Mesendoderm (in vitro differentiated cells): ENCODE data around the gene STARD10.
A peak's percentile ranks its signal among the peaks of the same experiment; 100 is the strongest.

Experiments
- DNase-seq: peaks from one replicate; pipeline ENCODE4 v3.0.0; 2013
- H2AK5ac ChIP-seq: 2 replicates; pipeline ENCODE4 v1.6.1; 2013; ENCODE audit warnings: low read length, inconsistent platforms
- H2BK120ac ChIP-seq: 2 replicates; pipeline ENCODE4 v1.6.1; 2013; ENCODE audit warnings: low read depth, mild to moderate bottlenecking, low read length, moderate library complexity, mixed read lengths
- H2BK15ac ChIP-seq: replicated peaks from 2 replicates; pipeline ENCODE4 v1.6.1; 2013; ENCODE audit warnings: low read depth, mild to moderate bottlenecking, moderate library complexity
- H2BK5ac ChIP-seq: 2 replicates; pipeline ENCODE4 v1.6.1; 2013; ENCODE audit warnings: low read length, inconsistent platforms
- H3K18ac ChIP-seq: 2 replicates; pipeline ENCODE4 v1.6.1; 2013; ENCODE audit warnings: mild to moderate bottlenecking, low read length, mixed read lengths
- H3K23ac ChIP-seq: one replicate; pipeline ENCODE4 v1.6.1; 2013; ENCODE audit warnings: low read length
- H3K27ac ChIP-seq: 2 replicates; pipeline ENCODE4 v1.5.1; 2013; ENCODE audit warnings: low read depth, mild to moderate bottlenecking, inconsistent platforms, low read length, moderate library complexity
- H3K27me3 ChIP-seq: 2 replicates; pipeline ENCODE4 v1.6.1; 2013; ENCODE audit warnings: low read length, control low read depth, mild to moderate bottlenecking, inconsistent platforms; ENCODE audit not compliant: insufficient read depth, poor library complexity
- H3K36me3 ChIP-seq: 2 replicates; pipeline ENCODE4 v1.6.1; 2013; ENCODE audit warnings: low read length, inconsistent platforms; ENCODE audit not compliant: control insufficient read depth, insufficient read depth
- H3K4ac ChIP-seq: one replicate; pipeline ENCODE4 v1.6.1; 2013; ENCODE audit warnings: low read depth, mild to moderate bottlenecking, low read length, moderate library complexity
- H3K4me1 ChIP-seq: 2 replicates; pipeline ENCODE4 v1.6.1; 2013; ENCODE audit warnings: low read depth, low read length, inconsistent platforms; ENCODE audit not compliant: control insufficient read depth
- H3K4me2 ChIP-seq: 2 replicates; pipeline ENCODE4 v1.6.1; 2013; ENCODE audit warnings: low read length
- H3K4me3 ChIP-seq: 2 replicates; pipeline ENCODE4 v1.5.1; 2013; ENCODE audit warnings: mild to moderate bottlenecking, low read length
- H3K56ac ChIP-seq: one replicate; pipeline ENCODE4 v1.6.1; 2013; ENCODE audit warnings: low read length
- H3K79me1 ChIP-seq: 2 replicates; pipeline ENCODE4 v1.6.1; 2013; ENCODE audit warnings: low read length, inconsistent platforms
- H3K79me2 ChIP-seq: 2 replicates; pipeline ENCODE4 v1.6.1; 2013; ENCODE audit warnings: mild to moderate bottlenecking, low read length; ENCODE audit not compliant: control insufficient read depth, insufficient read depth
- H3K9ac ChIP-seq: 2 replicates; pipeline ENCODE4 v1.6.1; 2013; ENCODE audit warnings: low read length, inconsistent platforms
- H4K5ac ChIP-seq: one replicate; pipeline ENCODE4 v1.6.1; 2013; ENCODE audit warnings: low read length
- H4K8ac ChIP-seq: one replicate; pipeline ENCODE4 v1.6.1; 2013; ENCODE audit warnings: low read depth, mild to moderate bottlenecking, control low read depth, low read length, moderate library complexity
- WGBS: extraction: QIAGEN DNeasy Blood & Tissue Kit; methylation state at CpG from one replicate; pipeline ENCODE4 v1.1.7; 2013; ENCODE audit warnings: low lambda C conversion rate, missing lambda C conversion rate; ENCODE audit not compliant: insufficient coverage; ENCODE audit errors: extremely low coverage; 5-methylcytosine and 5-hydroxymethylcytosine counted together

Gene STARD10

DNA sequence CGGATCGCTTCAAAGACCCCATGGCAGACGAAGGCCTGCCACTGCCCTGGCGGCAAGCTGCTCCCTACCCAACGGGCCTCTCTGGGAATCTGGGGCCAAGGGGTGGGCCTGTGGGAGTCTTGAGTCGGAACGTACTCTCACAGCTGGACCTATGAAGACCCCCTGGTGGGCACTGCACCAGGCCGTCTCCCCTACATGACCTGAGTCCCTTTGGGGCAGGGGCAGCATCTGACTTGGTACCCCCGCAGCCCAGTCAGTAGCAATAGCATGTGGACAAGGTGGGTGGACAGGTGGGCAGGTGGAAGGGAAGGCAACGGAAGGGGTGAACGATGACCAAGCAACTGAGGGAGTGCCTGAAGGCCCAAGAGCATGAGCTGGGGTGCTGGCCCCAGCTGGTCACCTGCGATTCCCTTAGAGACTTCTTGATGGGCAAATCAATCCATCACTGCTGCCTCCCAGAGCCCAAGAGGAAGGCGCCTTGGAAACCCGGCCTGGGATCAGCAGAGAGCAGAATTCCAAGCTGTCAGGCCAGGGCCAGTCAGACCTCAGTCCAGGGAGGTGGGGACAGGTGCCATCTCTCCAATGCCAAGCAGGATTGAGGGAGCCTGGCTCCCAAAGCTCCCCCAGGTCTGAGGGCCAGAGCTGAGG lies 76.9 kb downstream of the STARD10 start:
- Histone ChIP-seq H4K5ac (no peak overlapping the region), H3K9ac (no peak overlapping the region), H2BK5ac (no peak overlapping the region), H2AK5ac (no peak overlapping the region), H3K4ac (no peak overlapping the region), H3K79me2 (peaks cover 22% of the 10 kb centered on the region), H3K27ac (no peak overlapping the region), H3K18ac (no peak overlapping the region), H3K23ac (no peak overlapping the region), H3K36me3 (peaks cover 4% of the 10 kb centered on the region), H3K79me1 (peaks cover 39% of the 10 kb centered on the region), H3K27me3 (no peaks in the 10 kb centered on the region), H3K56ac (no peak overlapping the region), H3K4me2 (no peak overlapping the region), H2BK120ac (no peak overlapping the region), H3K4me1 (peaks cover 9% of the 10 kb centered on the region), H3K4me3 (no peak overlapping the region), H4K8ac (no peak overlapping the region), H2BK15ac (no peak overlapping the region)
- no peak for DNase-seq
- no CpG with 5 or more reads among the region's 14 CpGs for WGBS

DNA sequence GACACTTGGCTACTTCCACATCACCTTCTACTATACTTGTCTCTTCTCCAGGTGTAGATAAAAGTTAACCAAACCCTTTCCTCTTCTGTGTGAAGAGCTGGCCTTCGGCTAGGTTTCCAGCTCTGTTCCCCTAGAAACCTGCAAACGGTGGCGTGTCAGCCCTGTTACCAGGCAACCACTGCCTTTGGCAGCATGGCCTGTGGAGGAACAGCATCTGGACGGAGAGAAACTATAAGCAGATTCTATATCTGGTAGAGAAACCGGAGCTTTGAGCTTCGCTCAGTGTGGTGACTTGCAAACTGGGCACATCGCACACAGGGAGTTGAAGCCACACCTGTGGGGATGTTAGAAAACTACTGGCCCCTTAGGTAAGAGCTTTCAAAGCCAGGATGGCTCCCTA lies 77.6 kb downstream of the STARD10 start:
- no peak overlapping the region for H3K23ac ChIP-seq
- no peak overlapping the region for H3K18ac ChIP-seq
- peaks cover 37% of the 10 kb centered on the region for H3K79me1 ChIP-seq
- H2BK120ac ChIP-seq = no peak overlapping the region
- no peak overlapping the region for H3K9ac ChIP-seq
- peaks cover 4% of the 10 kb centered on the region for H3K36me3 ChIP-seq
- no peak overlapping the region for H4K8ac ChIP-seq
- no peak overlapping the region for H3K4ac ChIP-seq
- H2BK15ac ChIP-seq = no peak overlapping the region
- no peak overlapping the region for H3K4me2 ChIP-seq
- no peaks in the 10 kb centered on the region for H3K27me3 ChIP-seq
- no peak overlapping the region for H3K27ac ChIP-seq
- H2AK5ac ChIP-seq = no peak overlapping the region
- peak; percentile 47 for DNase-seq
- no peak overlapping the region for H2BK5ac ChIP-seq
- no peak overlapping the region for H3K4me3 ChIP-seq
- H3K79me2 ChIP-seq = peaks cover 17% of the 10 kb centered on the region
- no peak overlapping the region for H4K5ac ChIP-seq
- H3K4me1 ChIP-seq = peaks cover 8% of the 10 kb centered on the region
- no peak overlapping the region for H3K56ac ChIP-seq
- no CpG with 5 or more reads among the region's 7 CpGs for WGBS

DNA sequence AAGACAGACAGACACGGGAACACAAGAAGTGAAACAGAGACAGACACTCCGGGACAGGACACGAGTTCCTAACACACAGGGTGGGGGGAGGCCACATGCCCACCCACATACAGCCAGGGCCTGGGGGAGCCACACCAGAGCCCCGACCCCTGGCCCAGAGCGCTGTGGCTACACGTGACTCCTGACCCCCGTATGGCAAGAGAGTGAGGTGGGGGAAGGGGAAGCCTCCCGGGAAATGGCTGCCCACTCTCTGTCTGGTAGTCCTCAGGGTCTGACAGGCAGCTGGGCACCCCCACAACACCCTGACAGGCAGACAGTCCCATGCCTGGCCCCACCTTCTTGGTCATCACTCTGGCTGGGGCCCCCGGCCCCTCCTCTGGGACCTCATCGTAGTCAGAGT lies 81.0 kb downstream of the STARD10 start:
- Histone ChIP-seq H4K5ac (no peak overlapping the region), H2BK15ac (no peak overlapping the region), H3K18ac (no peak overlapping the region), H3K27ac (no peak overlapping the region), H4K8ac (no peak overlapping the region), H3K4me2 (no peak overlapping the region), H3K4me1 (peaks cover 5% of the 10 kb centered on the region), H3K36me3 (peaks cover 4% of the 10 kb centered on the region), H3K9ac (no peak overlapping the region), H3K4ac (no peak overlapping the region), H3K4me3 (no peak overlapping the region), H2BK5ac (no peak overlapping the region), H2BK120ac (no peak overlapping the region), H3K27me3 (no peaks in the 10 kb centered on the region), H3K56ac (peak overlapping the region; percentile 43), H2AK5ac (no peak overlapping the region), H3K79me1 (peaks cover 17% of the 10 kb centered on the region), H3K23ac (no peak overlapping the region), H3K79me2 (no peaks in the 10 kb centered on the region)
- no CpG with 5 or more reads among the region's 10 CpGs for WGBS
- no peak for DNase-seq

DNA sequence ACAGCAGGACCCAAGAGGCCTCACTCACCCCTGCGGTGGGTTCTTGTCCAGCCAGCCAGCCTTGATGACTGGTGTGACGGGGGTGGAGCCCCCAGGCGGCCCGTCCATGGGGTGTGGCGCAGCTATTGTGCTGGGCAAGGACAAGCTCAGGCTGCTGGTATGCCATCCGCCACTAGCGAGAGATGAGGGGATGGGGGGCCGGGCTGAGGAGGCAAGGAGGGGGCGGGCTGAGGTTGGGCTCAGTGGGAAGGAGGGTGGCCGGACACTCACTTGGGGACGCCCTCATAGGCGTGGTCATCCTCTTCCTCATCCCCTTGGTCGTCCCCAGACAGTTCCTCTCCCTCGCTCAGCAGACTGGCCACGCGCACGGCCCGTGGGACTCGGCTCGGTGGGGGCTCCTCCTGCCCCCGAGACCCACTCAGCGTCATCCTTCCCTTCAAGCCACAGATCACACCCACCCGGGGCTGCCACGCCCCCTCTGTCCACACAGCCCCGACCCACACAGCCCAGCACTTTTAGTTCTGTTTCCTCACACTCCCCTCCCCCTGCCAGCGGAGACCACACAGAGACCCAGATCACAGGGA lies 81.6 kb downstream of the STARD10 start:
- no peak overlapping the region for H2BK5ac ChIP-seq
- no peak overlapping the region for H3K4me3 ChIP-seq
- H3K18ac ChIP-seq = no peak overlapping the region
- no peak overlapping the region for H3K4ac ChIP-seq
- peaks cover 11% of the 10 kb centered on the region for H3K79me1 ChIP-seq
- peak overlapping the region; percentile 43 for H3K56ac ChIP-seq
- no peaks in the 10 kb centered on the region for H3K79me2 ChIP-seq
- no CpG with 5 or more reads among the region's 26 CpGs for WGBS
- no peak overlapping the region for H4K8ac ChIP-seq
- no peak overlapping the region for H3K27ac ChIP-seq
- H3K27me3 ChIP-seq = no peaks in the 10 kb centered on the region
- no peak overlapping the region for H3K4me2 ChIP-seq
- H3K4me1 ChIP-seq = peaks cover 5% of the 10 kb centered on the region
- H2AK5ac ChIP-seq = no peak overlapping the region
- H2BK120ac ChIP-seq = no peak overlapping the region
- H3K23ac ChIP-seq = no peak overlapping the region
- no peak for DNase-seq
- no peaks in the 10 kb centered on the region for H3K36me3 ChIP-seq
- H3K9ac ChIP-seq = no peak overlapping the region
- no peak overlapping the region for H4K5ac ChIP-seq
- H2BK15ac ChIP-seq = no peak overlapping the region

DNA sequence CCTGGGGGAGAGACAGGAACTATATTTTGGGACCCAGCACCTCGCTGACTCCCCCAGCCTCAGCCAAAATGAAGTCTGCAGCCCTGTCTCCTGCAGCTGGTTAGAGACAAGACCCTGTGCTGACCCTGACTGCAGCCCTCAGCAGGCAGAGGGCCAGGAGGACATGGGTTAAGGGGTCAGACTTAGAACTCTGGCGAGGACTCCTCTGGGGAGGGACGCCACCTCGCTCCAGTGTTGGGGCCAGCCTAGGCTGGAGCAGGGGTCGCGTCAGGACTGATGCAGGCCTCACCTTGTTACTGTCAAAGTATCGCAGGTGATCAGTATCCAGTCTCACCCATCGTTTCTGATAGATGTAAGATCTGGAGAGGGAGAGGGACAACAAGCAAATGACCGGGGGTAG lies 82.7 kb downstream of the STARD10 start:
- no peak overlapping the region for H2BK5ac ChIP-seq
- H2BK15ac ChIP-seq = no peak overlapping the region
- no peak overlapping the region for H4K5ac ChIP-seq
- no peak overlapping the region for H3K4ac ChIP-seq
- no peak overlapping the region for H4K8ac ChIP-seq
- no peak overlapping the region for H3K56ac ChIP-seq
- no CpG with 5 or more reads among the region's 9 CpGs for WGBS
- no peak overlapping the region for H2AK5ac ChIP-seq
- no peak overlapping the region for H3K23ac ChIP-seq
- H3K4me1 ChIP-seq = peaks cover 10% of the 10 kb centered on the region
- DNase-seq = no peak
- peaks cover 7% of the 10 kb centered on the region for H3K79me1 ChIP-seq
- no peak overlapping the region for H3K4me2 ChIP-seq
- H3K4me3 ChIP-seq = no peak overlapping the region
- no peak overlapping the region for H2BK120ac ChIP-seq
- H3K27me3 ChIP-seq = no peaks in the 10 kb centered on the region
- no peaks in the 10 kb centered on the region for H3K79me2 ChIP-seq
- no peak overlapping the region for H3K27ac ChIP-seq
- no peak overlapping the region for H3K18ac ChIP-seq
- no peaks in the 10 kb centered on the region for H3K36me3 ChIP-seq
- no peak overlapping the region for H3K9ac ChIP-seq

DNA sequence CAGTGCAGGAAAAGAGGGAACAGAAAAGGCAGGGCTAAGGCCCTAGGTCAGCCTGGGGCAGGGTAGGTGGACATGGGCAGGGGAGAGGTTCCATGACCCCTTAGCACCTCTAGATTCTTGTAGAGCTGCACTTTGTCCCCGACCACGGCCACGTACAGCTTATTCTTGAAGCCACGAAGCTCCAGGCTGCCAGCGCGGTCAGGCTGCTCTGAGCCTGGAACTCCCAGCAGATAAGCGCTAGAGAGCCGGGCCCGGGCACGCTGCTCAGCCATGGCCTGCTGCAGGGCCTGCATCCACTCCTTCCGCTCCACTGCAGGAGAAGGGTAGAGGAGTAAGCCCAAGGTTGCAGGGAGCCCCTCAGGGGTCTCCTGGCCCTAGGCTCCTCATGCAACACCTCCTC lies 83.6 kb downstream of the STARD10 start:
- no CpG with 5 or more reads among the region's 11 CpGs for WGBS
- Histone ChIP-seq H2BK5ac (no peak overlapping the region), H3K27ac (no peak overlapping the region), H2BK15ac (no peak overlapping the region), H4K8ac (no peak overlapping the region), H3K4me2 (no peak overlapping the region), H3K23ac (no peak overlapping the region), H3K56ac (no peak overlapping the region), H3K4ac (no peak overlapping the region), H3K36me3 (no peaks in the 10 kb centered on the region), H3K4me1 (peaks cover 14% of the 10 kb centered on the region), H3K79me2 (no peaks in the 10 kb centered on the region), H3K4me3 (no peak overlapping the region), H3K9ac (no peak overlapping the region), H3K79me1 (peaks cover 7% of the 10 kb centered on the region), H3K27me3 (no peaks in the 10 kb centered on the region), H4K5ac (no peak overlapping the region), H2BK120ac (no peak overlapping the region), H3K18ac (no peak overlapping the region), H2AK5ac (no peak overlapping the region)
- no peak for DNase-seq
